SK-N-SH (cell line): ENCODE measurements around the gene E4F1. TPM values are rescaled to one million over a fixed set of nuclear protein-coding genes. Genes with fewer than 3 reads are reported as not detected.
A peak's percentile ranks its signal among the peaks of the same experiment; 100 is the strongest.

ENCODE experiments used
- CHD2 ChIP-seq: fragments of 150-350 bp; IDR thresholded peaks from 2 replicates; pipeline ENCODE4 v1.6.1; 2018; ENCODE audit warnings: low read length; ENCODE audit not compliant: partially characterized antibody
- EP300 ChIP-seq, 2 experiments: IDR thresholded peaks; 2 replicates each; pipeline versions ENCODE4 v1.4.0 to v1.6.1; 2012; ENCODE audit warnings: borderline replicate concordance in 1 of 2, low read depth in 1 of 2, low read length in 1 of 2
- EZH2phosphoT487 ChIP-seq: fragments of 200-600 bp; sonication (generic); IDR thresholded peaks from 2 replicates; pipeline ENCODE4 v1.6.1; 2017; ENCODE audit warnings: low read depth, mixed run types, mild to moderate bottlenecking, antibody characterized with exemption, moderate library complexity, borderline replicate concordance
- FOSL2 ChIP-seq: IDR thresholded peaks from 2 replicates; pipeline ENCODE4 v1.4.0; 2012; ENCODE audit warnings: low read depth, mild to moderate bottlenecking, moderate library complexity, borderline replicate concordance
- FOXM1 ChIP-seq: IDR thresholded peaks from 2 replicates; pipeline ENCODE4 v1.4.0; 2012; ENCODE audit warnings: low read depth, mild to moderate bottlenecking
- GATA2 ChIP-seq: sonication (generic); formaldehyde crosslinking; IDR thresholded peaks from 2 replicates; pipeline ENCODE4 v1.5.0; 2020; ENCODE audit warnings: mild to moderate bottlenecking, missing genetic modification reagents
- IRF3 ChIP-seq: fragments of 150-350 bp; IDR thresholded peaks from 2 replicates; pipeline ENCODE4 v1.6.1; 2016; ENCODE audit warnings: mild to moderate bottlenecking, low read depth, low read length
- JUND ChIP-seq: IDR thresholded peaks from 2 replicates; pipeline ENCODE4 v1.4.0; 2012
- MXI1 ChIP-seq: IDR thresholded peaks from 2 replicates; pipeline ENCODE4 v1.6.1; 2012; ENCODE audit warnings: mild to moderate bottlenecking, low read depth, low read length, improper control_type of control experiment
- NRF1 ChIP-seq: IDR thresholded peaks from 2 replicates; pipeline ENCODE4 v1.6.1; 2012; ENCODE audit warnings: low read depth, mild to moderate bottlenecking, low read length
- RCOR1 ChIP-seq: fragments of 150-350 bp; IDR thresholded peaks from 2 replicates; pipeline ENCODE4 v1.6.1; 2017; ENCODE audit warnings: antibody characterized with exemption, low read length
- RFX5 ChIP-seq: IDR thresholded peaks from 2 replicates; pipeline ENCODE4 v1.6.1; 2012; ENCODE audit warnings: mild to moderate bottlenecking, improper control_type of control experiment, low read length
- RXRA ChIP-seq: IDR thresholded peaks from 2 replicates; pipeline ENCODE4 v1.4.0; 2012; ENCODE audit warnings: low read depth, mild to moderate bottlenecking, borderline replicate concordance
- SIN3A ChIP-seq: IDR thresholded peaks from 2 replicates; pipeline ENCODE4 v1.6.1; 2012; ENCODE audit warnings: low read depth, mild to moderate bottlenecking, low read length, moderate library complexity, borderline replicate concordance
- SMC3 ChIP-seq: IDR thresholded peaks from 2 replicates; pipeline ENCODE4 v1.6.1; 2012; ENCODE audit warnings: low read depth, low read length, improper control_type of control experiment
- TAF1 ChIP-seq: IDR thresholded peaks from 2 replicates; pipeline ENCODE4 v1.6.1; 2012; ENCODE audit warnings: low read depth, mild to moderate bottlenecking, low read length, moderate library complexity, borderline replicate concordance
- TCF12 ChIP-seq: IDR thresholded peaks from 2 replicates; pipeline ENCODE4 v1.4.0; 2012
- USF2 ChIP-seq: fragments of 150-350 bp; IDR thresholded peaks from 2 replicates; pipeline ENCODE4 v1.6.1; 2017; ENCODE audit warnings: antibody characterized with exemption, low read length, low read depth, borderline replicate concordance
- YY1 ChIP-seq: IDR thresholded peaks from 2 replicates; pipeline ENCODE4 v1.4.0; 2012; ENCODE audit warnings: low read depth, mild to moderate bottlenecking
- polyA plus RNA-seq, 3 experiments: library from polyadenylated mRNA; depleted of rRNA; stranded (reverse); fragments of >200 nt; gene quantifications; 2 replicates each; pipeline ENCODE4 v1.2.3, GENCODE V29; 2012
- TF ChIP-seq, protein P1 (sequence below): IDR thresholded peaks from 2 replicates; pipeline ENCODE4 v1.4.0; 2012; ENCODE audit warnings: low read depth, borderline replicate concordance

E4F1 gene
- polyA plus RNA-seq, 1 of the 3 experiments (the other 2 are of a cell fraction), result 33.0 TPM

GRCh38 chr16:2205104-2205966 lies 18.1 kb upstream of the E4F1 start, which contains the start of gene MLST8 (continued):
- TF ChIP-seq RXRA (no peak), RCOR1 (no peak), JUND (no peak), EP300 (IDR thresholded peaks at IDR 0.05; ENCODE audit: borderline replicate concordance in 1 of 2, low read depth in 1 of 2, low read length in 1 of 2) (no peak), IRF3 (no peak), FOSL2 (no peak), YY1 (peak; percentile 79), GATA2 (CRISPR knock-in tag) (no peak), MXI1 (peak; percentile 87), CHD2 (peak; percentile 37), SMC3 (no peak), RFX5 (no peak), TAF1 (peak; percentile 90), EZH2phosphoT487 (no peak), SIN3A (no peak), FOXM1 (no peak), USF2 (no peak), TCF12 (no peak; the same call in 1 of the 2 replicates), NRF1 (peak; percentile 100)
- TF ChIP-seq, protein P1, sequence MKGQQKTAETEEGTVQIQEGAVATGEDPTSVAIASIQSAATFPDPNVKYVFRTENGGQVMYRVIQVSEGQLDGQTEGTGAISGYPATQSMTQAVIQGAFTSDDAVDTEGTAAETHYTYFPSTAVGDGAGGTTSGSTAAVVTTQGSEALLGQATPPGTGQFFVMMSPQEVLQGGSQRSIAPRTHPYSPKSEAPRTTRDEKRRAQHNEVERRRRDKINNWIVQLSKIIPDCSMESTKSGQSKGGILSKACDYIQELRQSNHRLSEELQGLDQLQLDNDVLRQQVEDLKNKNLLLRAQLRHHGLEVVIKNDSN, result no peak; the same call in 1 of the 2 replicates
- TF ChIP-seq, all 33 proteins: peak for 9
